Coronary artery (tissue), 2 donors: Measurements from ENCODE around the gene SPATS2L.

ENCODE experiments used
- DNase-seq: peaks from one replicate; pipeline ENCODE4 v3.0.0-alpha.2; 2017; ENCODE audit warnings: low spot score
- H3K27ac ChIP-seq, 2 donors: fragments of 200-600 bp; sonication (generic); one replicate each; pipeline ENCODE4 v1.5.1; 2016 to 2019
- H3K4me3 ChIP-seq: fragments of 200-600 bp; sonication (generic); 2 replicates; pipeline ENCODE4 v1.5.1; 2016; ENCODE audit warnings: mild to moderate bottlenecking, moderate library complexity
- CTCF ChIP-seq: fragments of 200-600 bp; sonication (generic); IDR thresholded peaks from one replicate; pipeline ENCODE4 v1.5.1; 2019; ENCODE audit warnings: antibody characterized with exemption

The SPATS2L gene

GRCh38 chr2:200302940-200303727, 3.4 kb upstream of the SPATS2L start:
- Histone ChIP-seq H3K4me3 (no peak overlapping the region), H3K27ac (no peak overlapping the region)
- no peak for TF ChIP-seq CTCF
- no peak for DNase-seq

GRCh38 chr2:200305797-200306195, 697 bp upstream of the SPATS2L start:
- Histone ChIP-seq H3K4me3 (peak overlapping the region; percentile 98), H3K27ac (peak overlapping the region; percentile 81 to 97)
- no peak for TF ChIP-seq CTCF
- DNase-seq, result peak; percentile 76

GRCh38 chr2:200306931-200307723, 634 bp downstream of the SPATS2L start:
- Histone ChIP-seq H3K4me3 (peak overlapping the region; percentile 98), H3K27ac (peak overlapping the region; percentile 81 to 97)
- TF ChIP-seq CTCF, result no peak
- peak; percentile 75 for DNase-seq

GRCh38 chr2:200307724-200308545, 1.4 kb downstream of the SPATS2L start:
- H3K27ac ChIP-seq, result peak overlapping the region; percentile 81 to 97
- DNase-seq, result no peak
- H3K4me3 ChIP-seq, result peak overlapping the region; percentile 98
- no peak for TF ChIP-seq CTCF

GRCh38 chr2:200308546-200309295, 2.2 kb downstream of the SPATS2L start:
- Histone ChIP-seq H3K4me3 (peak overlapping the region; percentile 98), H3K27ac (peak overlapping the region; percentile 43 to 81)
- no peak for TF ChIP-seq CTCF
- no peak for DNase-seq

- Histone ChIP-seq H3K4me3 (peak overlapping the region; percentile 98), H3K27ac (no peak overlapping the region)
- no peak for TF ChIP-seq CTCF
- no peak for DNase-seq
Measured at GRCh38 chr2:200309296-200310049, 3.0 kb downstream of the SPATS2L start.
